ENCODE data around the gene DNM2. TPM values are rescaled to one million over a fixed set of nuclear protein-coding genes. Genes with fewer than 3 reads are reported as not detected.

Gene DNM2
- total and polyA plus RNA-seq, 9 of the 15 experiments (the other 6 are each of a cell fraction or from before 2014, with no cell fraction given): 2.2 to 161 (median 72.6) TPM

- TF ChIP-seq ZNF224 (CRISPR knock-in tag; IDR thresholded peaks at IDR 0.05) (no peak), EHMT2 (IDR thresholded peaks at IDR 0.05) (no peak), MAX (CRISPR knock-in tag; IDR thresholded peaks at IDR 0.05) (0 out of 2 replicates have a peak, but pooled peaks have one; percentile 38), ZBED1 (IDR thresholded peaks at IDR 0.05) (no peak), POLR2AphosphoS5 (IDR thresholded peaks at IDR 0.05; ENCODE audit: control insufficient read depth, insufficient read depth, low read depth, low read length) (no peak; the same call in 1 of the 2 replicates), MYNN (IDR thresholded peaks at IDR 0.05) (peak; percentile 71), MYNN (CRISPR knock-in tag; IDR thresholded peaks at IDR 0.05) (no peak), SNRNP70 (optimal IDR thresholded peaks at IDR 0.05; ENCODE audit: low read depth, low read length) (peak; percentile 68), POLR3A (IDR thresholded peaks at IDR 0.05; ENCODE audit: borderline replicate concordance, extremely low read depth, insufficient read depth, insufficient read length) (no peak), NUFIP1 (IDR thresholded peaks at IDR 0.05; ENCODE audit: partially characterized antibody) (no peak), ELK1 (CRISPR knock-in tag; IDR thresholded peaks at IDR 0.05) (no peak), MYC (IDR thresholded peaks at IDR 0.05; ENCODE audit: low read depth, low read length) (no peak; the same call in 1 of the 2 replicates), MYC (CRISPR knock-in tag; IDR thresholded peaks at IDR 0.05; ENCODE audit: borderline replicate concordance, low read depth) (no peak), NFXL1 (CRISPR knock-in tag; IDR thresholded peaks at IDR 0.05) (no peak), SMARCB1 (IDR thresholded peaks at IDR 0.05; ENCODE audit: insufficient read length, low read depth) (no peak), ARHGAP35 (IDR thresholded peaks at IDR 0.05; ENCODE audit: partially characterized antibody) (no peak), ZNF232 (CRISPR knock-in tag; IDR thresholded peaks at IDR 0.05) (no peak)
- TF ChIP-seq, protein P1, sequence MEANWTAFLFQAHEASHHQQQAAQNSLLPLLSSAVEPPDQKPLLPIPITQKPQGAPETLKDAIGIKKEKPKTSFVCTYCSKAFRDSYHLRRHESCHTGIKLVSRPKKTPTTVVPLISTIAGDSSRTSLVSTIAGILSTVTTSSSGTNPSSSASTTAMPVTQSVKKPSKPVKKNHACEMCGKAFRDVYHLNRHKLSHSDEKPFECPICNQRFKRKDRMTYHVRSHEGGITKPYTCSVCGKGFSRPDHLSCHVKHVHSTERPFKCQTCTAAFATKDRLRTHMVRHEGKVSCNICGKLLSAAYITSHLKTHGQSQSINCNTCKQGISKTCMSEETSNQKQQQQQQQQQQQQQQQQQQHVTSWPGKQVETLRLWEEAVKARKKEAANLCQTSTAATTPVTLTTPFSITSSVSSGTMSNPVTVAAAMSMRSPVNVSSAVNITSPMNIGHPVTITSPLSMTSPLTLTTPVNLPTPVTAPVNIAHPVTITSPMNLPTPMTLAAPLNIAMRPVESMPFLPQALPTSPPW (CRISPR knock-in tag; IDR thresholded peaks at IDR 0.05): no peak
- TF ChIP-seq, protein P2, sequence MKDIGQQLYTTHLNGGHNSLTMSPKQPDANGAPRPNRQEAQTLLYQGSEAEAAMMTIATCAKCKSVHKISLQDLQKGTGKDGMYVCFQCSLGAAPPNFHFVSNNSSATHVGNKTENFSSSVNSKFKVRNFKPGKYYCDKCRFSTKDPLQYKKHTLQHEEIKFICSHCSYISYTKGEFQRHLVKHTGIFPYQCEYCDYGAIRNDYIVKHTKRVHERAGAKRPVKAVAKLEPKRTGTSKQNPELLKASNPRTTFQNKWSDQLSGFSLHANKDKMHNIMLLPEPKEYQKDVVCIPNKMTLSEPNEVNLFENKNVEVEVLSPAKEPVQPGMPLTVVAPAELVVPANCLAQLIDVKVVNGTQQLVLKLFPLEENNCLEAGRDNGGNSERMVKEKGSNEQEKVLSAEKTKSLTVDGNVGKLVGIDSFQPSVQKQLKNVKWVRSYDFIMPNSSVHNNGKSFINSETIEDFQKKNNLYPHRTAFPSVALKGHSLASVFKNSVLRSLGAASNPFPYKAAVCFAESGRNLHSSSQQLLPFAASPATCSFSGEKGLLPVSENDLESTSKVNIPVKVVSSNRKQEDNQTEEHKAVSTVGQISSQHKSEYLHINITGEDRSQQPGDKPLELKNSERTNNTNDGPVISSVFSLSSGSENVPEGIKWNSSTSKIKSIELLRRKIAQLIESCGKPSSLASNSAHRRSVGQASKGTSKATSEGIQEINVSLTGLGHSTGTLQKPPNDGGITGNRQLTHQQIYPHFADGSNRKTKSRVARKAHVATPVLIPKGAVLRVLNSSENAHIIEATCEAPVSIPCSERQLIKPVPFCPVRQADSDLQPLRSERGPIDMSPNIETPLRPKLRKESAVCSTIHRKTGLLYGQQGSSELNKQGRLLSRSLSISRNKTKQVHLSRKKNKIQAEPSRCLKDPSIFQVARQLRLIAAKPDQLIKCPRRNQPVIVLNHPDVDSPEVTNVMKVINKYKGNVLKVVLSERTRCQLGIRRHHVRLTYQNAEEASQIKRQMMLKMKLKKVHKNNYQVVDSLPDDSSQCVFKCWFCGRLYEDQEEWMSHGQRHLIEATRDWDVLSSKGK (CRISPR knock-in tag; IDR thresholded peaks at IDR 0.05): no peak
- TF ChIP-seq, protein P3, sequence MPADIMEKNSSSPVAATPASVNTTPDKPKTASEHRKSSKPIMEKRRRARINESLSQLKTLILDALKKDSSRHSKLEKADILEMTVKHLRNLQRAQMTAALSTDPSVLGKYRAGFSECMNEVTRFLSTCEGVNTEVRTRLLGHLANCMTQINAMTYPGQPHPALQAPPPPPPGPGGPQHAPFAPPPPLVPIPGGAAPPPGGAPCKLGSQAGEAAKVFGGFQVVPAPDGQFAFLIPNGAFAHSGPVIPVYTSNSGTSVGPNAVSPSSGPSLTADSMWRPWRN (IDR thresholded peaks at IDR 0.05; ENCODE audit: low read depth): no peak
- TF ChIP-seq, protein P4, sequence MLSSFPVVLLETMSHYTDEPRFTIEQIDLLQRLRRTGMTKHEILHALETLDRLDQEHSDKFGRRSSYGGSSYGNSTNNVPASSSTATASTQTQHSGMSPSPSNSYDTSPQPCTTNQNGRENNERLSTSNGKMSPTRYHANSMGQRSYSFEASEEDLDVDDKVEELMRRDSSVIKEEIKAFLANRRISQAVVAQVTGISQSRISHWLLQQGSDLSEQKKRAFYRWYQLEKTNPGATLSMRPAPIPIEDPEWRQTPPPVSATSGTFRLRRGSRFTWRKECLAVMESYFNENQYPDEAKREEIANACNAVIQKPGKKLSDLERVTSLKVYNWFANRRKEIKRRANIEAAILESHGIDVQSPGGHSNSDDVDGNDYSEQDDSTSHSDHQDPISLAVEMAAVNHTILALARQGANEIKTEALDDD (IDR thresholded peaks at IDR 0.05): 0 out of 2 replicates have a peak, but pooled peaks have one; percentile 31
Observed at GRCh38 chr19:10835089-10835753, 117.3 kb downstream of the DNM2 start (continued).
